GM23338 (cell line): Measurements from ENCODE around the gene VPS35. TPM values are rescaled to one million over a fixed set of nuclear protein-coding genes. Genes with fewer than 3 reads are reported as not detected.

Experiments
- ATAC-seq: fragments of 200-7000 bp; cut with Tn5 transposase; 3 replicates; pipeline ENCODE4 v1.9.1; 2020
- DNase-seq: peaks from one replicate; pipeline ENCODE4 v3.0.0-alpha.2; 2015; ENCODE audit warnings: low spot score
- H2AFZ ChIP-seq: fragments of 200-600 bp; sonication (generic); 2 replicates; pipeline ENCODE4 v1.8.0; 2016; ENCODE audit warnings: antibody characterized with exemption, mild to moderate bottlenecking, moderate library complexity
- H3F3A ChIP-seq: fragments of 200-600 bp; sonication (generic); replicated peaks from 2 replicates; pipeline ENCODE4 v1.8.0; 2017; ENCODE audit warnings: antibody characterized with exemption, mixed run types, low read depth
- H3K27ac ChIP-seq: fragments of 200-600 bp; sonication (generic); 2 replicates; pipeline ENCODE4 v1.6.1; 2016; ENCODE audit warnings: low read depth
- H3K27me3 ChIP-seq: fragments of 200-600 bp; sonication (generic); 2 replicates; pipeline ENCODE4 v1.8.0; 2016; ENCODE audit warnings: mild to moderate bottlenecking, mixed run types, moderate library complexity; ENCODE audit not compliant: insufficient read depth
- H3K36me3 ChIP-seq: fragments of 200-600 bp; sonication (generic); 2 replicates; pipeline ENCODE4 v1.8.0; 2016; ENCODE audit warnings: mild to moderate bottlenecking; ENCODE audit not compliant: insufficient read depth
- H3K4me1 ChIP-seq: fragments of 200-600 bp; sonication (generic); 2 replicates; pipeline ENCODE4 v1.8.0; 2016; ENCODE audit warnings: mild to moderate bottlenecking, moderate library complexity; ENCODE audit not compliant: insufficient read depth
- H3K4me2 ChIP-seq: fragments of 200-600 bp; sonication (generic); 2 replicates; pipeline ENCODE4 v1.7.1; 2017; ENCODE audit warnings: mixed run types
- H3K4me3 ChIP-seq: fragments of 200-600 bp; sonication (generic); 2 replicates; pipeline ENCODE4 v1.6.1; 2016; ENCODE audit warnings: mixed run types
- H3K79me2 ChIP-seq: fragments of 200-600 bp; sonication (generic); replicated peaks from 2 replicates; pipeline ENCODE4 v1.8.0; 2017; ENCODE audit warnings: mild to moderate bottlenecking; ENCODE audit not compliant: insufficient read depth
- H3K9me2 ChIP-seq: fragments of 200-600 bp; sonication (generic); 2 replicates; pipeline ENCODE4 v1.8.0; 2017; ENCODE audit not compliant: insufficient read depth
- H4K20me1 ChIP-seq: fragments of 200-600 bp; sonication (generic); replicated peaks from 2 replicates; pipeline ENCODE4 v1.8.0; 2017; ENCODE audit warnings: mild to moderate bottlenecking; ENCODE audit not compliant: insufficient read depth
- H3K27ac Mint-ChIP-seq: 2 replicates; pipeline ENCODE4 v1.8.0; 2020; ENCODE audit warnings: inconsistent platforms, mild to moderate bottlenecking, moderate library complexity, mixed read lengths
- H3K27me3 Mint-ChIP-seq: 3 replicates; pipeline ENCODE4 v1.8.0; 2022; ENCODE audit warnings: low read depth, mild to moderate bottlenecking, moderate library complexity, mixed read lengths, inconsistent platforms; ENCODE audit not compliant: insufficient read depth, poor library complexity
- H3K36me3 Mint-ChIP-seq: 3 replicates; pipeline ENCODE4 v1.8.0; 2021; ENCODE audit warnings: low read depth, mild to moderate bottlenecking, inconsistent platforms, moderate library complexity, mixed read lengths
- H3K4me1 Mint-ChIP-seq: 3 replicates; pipeline ENCODE4 v1.8.0; 2020; ENCODE audit warnings: mild to moderate bottlenecking, inconsistent platforms, mixed read lengths
- H3K4me3 Mint-ChIP-seq: 3 replicates; pipeline ENCODE4 v1.8.0; 2021; ENCODE audit warnings: moderate library complexity, mild to moderate bottlenecking, inconsistent platforms, mixed read lengths
- H3K9me3 Mint-ChIP-seq: 3 replicates; pipeline ENCODE4 v1.8.0; 2020; ENCODE audit warnings: moderate library complexity, mild to moderate bottlenecking, inconsistent platforms, mixed read lengths
- CREB1 ChIP-seq: fragments of 250-450 bp; sonication (Bioruptor Pico); IDR thresholded peaks from 2 replicates; pipeline ENCODE4 v1.5.0; 2020; ENCODE audit warnings: low read depth, mild to moderate bottlenecking, moderate library complexity
- EZH2 ChIP-seq: fragments of 200-600 bp; sonication (generic); IDR thresholded peaks from one replicate; pipeline ENCODE4 v1.8.0; 2017; ENCODE audit warnings: antibody characterized with exemption, mild to moderate bottlenecking, low read depth; ENCODE audit not compliant: unreplicated experiment
- EZH2phosphoT487 ChIP-seq: fragments of 200-600 bp; sonication (generic); IDR thresholded peaks from one replicate; pipeline ENCODE4 v1.8.1; 2018; ENCODE audit warnings: antibody characterized with exemption; ENCODE audit not compliant: unreplicated experiment
- JUNB ChIP-seq: IDR thresholded peaks from one replicate; pipeline ENCODE4 v1.6.1; 2016; ENCODE audit warnings: antibody characterized with exemption; ENCODE audit not compliant: unreplicated experiment
- NANOG ChIP-seq: IDR thresholded peaks from 2 replicates; pipeline ENCODE4 v1.6.1; 2016; ENCODE audit warnings: antibody characterized with exemption, borderline replicate concordance
- POLR2AphosphoS5 ChIP-seq: IDR thresholded peaks from 2 replicates; pipeline ENCODE4 v1.6.1; 2016; ENCODE audit warnings: antibody characterized with exemption, low read depth
- STAT1 ChIP-seq: IDR thresholded peaks from one replicate; pipeline ENCODE4 v1.6.1; 2016; ENCODE audit warnings: antibody characterized with exemption; ENCODE audit not compliant: unreplicated experiment
- ZNF114 ChIP-seq: fragments of 250-450 bp; sonication (Bioruptor Pico); IDR thresholded peaks from 2 replicates; pipeline ENCODE4 v1.5.0; 2020; ENCODE audit warnings: mild to moderate bottlenecking, moderate library complexity
- ZNF331 ChIP-seq: fragments of 250-450 bp; sonication (Bioruptor Pico); IDR thresholded peaks from 2 replicates; pipeline ENCODE4 v1.5.0; 2020; ENCODE audit warnings: low read depth, mild to moderate bottlenecking, moderate library complexity
- polyA plus RNA-seq: library from polyadenylated mRNA; unstranded; fragments of >200 nt; fragmentation: Nextera tagmentation; extraction: Ambion mirVana; gene quantifications from 2 replicates; pipeline ENCODE4 v1.2.1, GENCODE V29; 2016
- total RNA-seq: library from RNA; depleted of rRNA; stranded (reverse); fragments of >200 nt; shearing (Covaris generic); gene quantifications from 2 replicates; pipeline ENCODE4 v1.2.3, GENCODE V29; 2014
- TF ChIP-seq, protein P1 (sequence below): IDR thresholded peaks from 2 replicates; pipeline ENCODE4 v1.6.1; 2016; ENCODE audit warnings: antibody characterized with exemption
- TF ChIP-seq, protein P2 (sequence below): IDR thresholded peaks from one replicate; pipeline ENCODE4 v1.6.1; 2018; ENCODE audit warnings: antibody characterized with exemption; ENCODE audit not compliant: unreplicated experiment
- TF ChIP-seq, protein P3 (sequence below), 2 experiments: fragments of 200-600 bp in 1 of 2; sonication (generic) in 1 of 2; conservative IDR thresholded peaks; 2 replicates each; pipeline versions ENCODE4 v1.5.1 to v1.6.1; 2016 to 2017; ENCODE audit warnings: antibody characterized with exemption in 2 of 2, low read depth in 2 of 2, mild to moderate bottlenecking in 2 of 2, moderate library complexity in 1 of 2
- TF ChIP-seq, protein P4 (sequence below): fragments of 250-450 bp; sonication (Bioruptor Pico); IDR thresholded peaks from 2 replicates; pipeline ENCODE4 v1.5.0; 2020; ENCODE audit warnings: mild to moderate bottlenecking, moderate library complexity

Gene VPS35
- total and polyA plus RNA-seq, 2 experiments from 2014 or later: 31.1 to 40.0 TPM

DNA sequence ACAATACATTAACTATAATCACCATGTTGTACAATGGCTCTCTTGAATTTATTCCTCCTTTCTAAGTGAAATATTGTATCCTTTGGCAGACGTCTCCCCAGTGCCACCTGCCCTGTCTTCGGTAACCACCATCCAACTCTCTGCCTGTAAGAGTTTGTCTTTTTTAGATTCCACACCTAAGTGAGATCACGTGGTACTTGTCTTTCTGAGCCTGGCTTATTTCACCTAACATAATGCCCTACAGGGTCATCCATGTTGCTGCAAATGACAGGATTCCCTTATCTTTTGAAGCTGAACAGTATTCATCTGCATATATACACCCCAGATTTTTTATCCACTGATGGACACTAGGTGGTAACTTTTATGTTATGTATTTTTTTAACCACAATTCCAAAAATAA is 24.7 kb upstream of the VPS35 start:
- Histone ChIP-seq H3F3A (no peaks in the 10 kb centered on the region), H3K27ac (no peak overlapping the region), H3K4me1 (no peaks in the 10 kb centered on the region), H3K4me2 (no peak overlapping the region), H3K9me2 (no peaks in the 10 kb centered on the region), H3K27me3 (no peaks in the 10 kb centered on the region), H4K20me1 (no peaks in the 10 kb centered on the region), H3K36me3 (no peaks in the 10 kb centered on the region), H3K4me3 (no peak overlapping the region), H2AFZ (no peak overlapping the region), H3K79me2 (no peaks in the 10 kb centered on the region)
- no peak for ATAC-seq
- no peak for DNase-seq
- TF ChIP-seq NANOG (no peak), EZH2 (no peak), ZNF114 (no peak), EZH2phosphoT487 (no peak), ZNF331 (CRISPR knock-in tag) (no peak), JUNB (no peak), CREB1 (CRISPR knock-in tag) (no peak), STAT1 (no peak), POLR2AphosphoS5 (no peak)
- TF ChIP-seq, protein P1, sequence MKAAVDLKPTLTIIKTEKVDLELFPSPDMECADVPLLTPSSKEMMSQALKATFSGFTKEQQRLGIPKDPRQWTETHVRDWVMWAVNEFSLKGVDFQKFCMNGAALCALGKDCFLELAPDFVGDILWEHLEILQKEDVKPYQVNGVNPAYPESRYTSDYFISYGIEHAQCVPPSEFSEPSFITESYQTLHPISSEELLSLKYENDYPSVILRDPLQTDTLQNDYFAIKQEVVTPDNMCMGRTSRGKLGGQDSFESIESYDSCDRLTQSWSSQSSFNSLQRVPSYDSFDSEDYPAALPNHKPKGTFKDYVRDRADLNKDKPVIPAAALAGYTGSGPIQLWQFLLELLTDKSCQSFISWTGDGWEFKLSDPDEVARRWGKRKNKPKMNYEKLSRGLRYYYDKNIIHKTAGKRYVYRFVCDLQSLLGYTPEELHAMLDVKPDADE: no peak
- TF ChIP-seq, protein P2, sequence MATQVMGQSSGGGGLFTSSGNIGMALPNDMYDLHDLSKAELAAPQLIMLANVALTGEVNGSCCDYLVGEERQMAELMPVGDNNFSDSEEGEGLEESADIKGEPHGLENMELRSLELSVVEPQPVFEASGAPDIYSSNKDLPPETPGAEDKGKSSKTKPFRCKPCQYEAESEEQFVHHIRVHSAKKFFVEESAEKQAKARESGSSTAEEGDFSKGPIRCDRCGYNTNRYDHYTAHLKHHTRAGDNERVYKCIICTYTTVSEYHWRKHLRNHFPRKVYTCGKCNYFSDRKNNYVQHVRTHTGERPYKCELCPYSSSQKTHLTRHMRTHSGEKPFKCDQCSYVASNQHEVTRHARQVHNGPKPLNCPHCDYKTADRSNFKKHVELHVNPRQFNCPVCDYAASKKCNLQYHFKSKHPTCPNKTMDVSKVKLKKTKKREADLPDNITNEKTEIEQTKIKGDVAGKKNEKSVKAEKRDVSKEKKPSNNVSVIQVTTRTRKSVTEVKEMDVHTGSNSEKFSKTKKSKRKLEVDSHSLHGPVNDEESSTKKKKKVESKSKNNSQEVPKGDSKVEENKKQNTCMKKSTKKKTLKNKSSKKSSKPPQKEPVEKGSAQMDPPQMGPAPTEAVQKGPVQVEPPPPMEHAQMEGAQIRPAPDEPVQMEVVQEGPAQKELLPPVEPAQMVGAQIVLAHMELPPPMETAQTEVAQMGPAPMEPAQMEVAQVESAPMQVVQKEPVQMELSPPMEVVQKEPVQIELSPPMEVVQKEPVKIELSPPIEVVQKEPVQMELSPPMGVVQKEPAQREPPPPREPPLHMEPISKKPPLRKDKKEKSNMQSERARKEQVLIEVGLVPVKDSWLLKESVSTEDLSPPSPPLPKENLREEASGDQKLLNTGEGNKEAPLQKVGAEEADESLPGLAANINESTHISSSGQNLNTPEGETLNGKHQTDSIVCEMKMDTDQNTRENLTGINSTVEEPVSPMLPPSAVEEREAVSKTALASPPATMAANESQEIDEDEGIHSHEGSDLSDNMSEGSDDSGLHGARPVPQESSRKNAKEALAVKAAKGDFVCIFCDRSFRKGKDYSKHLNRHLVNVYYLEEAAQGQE: no peak
- TF ChIP-seq, protein P3, sequence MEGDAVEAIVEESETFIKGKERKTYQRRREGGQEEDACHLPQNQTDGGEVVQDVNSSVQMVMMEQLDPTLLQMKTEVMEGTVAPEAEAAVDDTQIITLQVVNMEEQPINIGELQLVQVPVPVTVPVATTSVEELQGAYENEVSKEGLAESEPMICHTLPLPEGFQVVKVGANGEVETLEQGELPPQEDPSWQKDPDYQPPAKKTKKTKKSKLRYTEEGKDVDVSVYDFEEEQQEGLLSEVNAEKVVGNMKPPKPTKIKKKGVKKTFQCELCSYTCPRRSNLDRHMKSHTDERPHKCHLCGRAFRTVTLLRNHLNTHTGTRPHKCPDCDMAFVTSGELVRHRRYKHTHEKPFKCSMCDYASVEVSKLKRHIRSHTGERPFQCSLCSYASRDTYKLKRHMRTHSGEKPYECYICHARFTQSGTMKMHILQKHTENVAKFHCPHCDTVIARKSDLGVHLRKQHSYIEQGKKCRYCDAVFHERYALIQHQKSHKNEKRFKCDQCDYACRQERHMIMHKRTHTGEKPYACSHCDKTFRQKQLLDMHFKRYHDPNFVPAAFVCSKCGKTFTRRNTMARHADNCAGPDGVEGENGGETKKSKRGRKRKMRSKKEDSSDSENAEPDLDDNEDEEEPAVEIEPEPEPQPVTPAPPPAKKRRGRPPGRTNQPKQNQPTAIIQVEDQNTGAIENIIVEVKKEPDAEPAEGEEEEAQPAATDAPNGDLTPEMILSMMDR (conservative IDR thresholded peaks at IDR 0.05; ENCODE audit: low read depth in 2 of 2): no peak
- TF ChIP-seq, protein P4, sequence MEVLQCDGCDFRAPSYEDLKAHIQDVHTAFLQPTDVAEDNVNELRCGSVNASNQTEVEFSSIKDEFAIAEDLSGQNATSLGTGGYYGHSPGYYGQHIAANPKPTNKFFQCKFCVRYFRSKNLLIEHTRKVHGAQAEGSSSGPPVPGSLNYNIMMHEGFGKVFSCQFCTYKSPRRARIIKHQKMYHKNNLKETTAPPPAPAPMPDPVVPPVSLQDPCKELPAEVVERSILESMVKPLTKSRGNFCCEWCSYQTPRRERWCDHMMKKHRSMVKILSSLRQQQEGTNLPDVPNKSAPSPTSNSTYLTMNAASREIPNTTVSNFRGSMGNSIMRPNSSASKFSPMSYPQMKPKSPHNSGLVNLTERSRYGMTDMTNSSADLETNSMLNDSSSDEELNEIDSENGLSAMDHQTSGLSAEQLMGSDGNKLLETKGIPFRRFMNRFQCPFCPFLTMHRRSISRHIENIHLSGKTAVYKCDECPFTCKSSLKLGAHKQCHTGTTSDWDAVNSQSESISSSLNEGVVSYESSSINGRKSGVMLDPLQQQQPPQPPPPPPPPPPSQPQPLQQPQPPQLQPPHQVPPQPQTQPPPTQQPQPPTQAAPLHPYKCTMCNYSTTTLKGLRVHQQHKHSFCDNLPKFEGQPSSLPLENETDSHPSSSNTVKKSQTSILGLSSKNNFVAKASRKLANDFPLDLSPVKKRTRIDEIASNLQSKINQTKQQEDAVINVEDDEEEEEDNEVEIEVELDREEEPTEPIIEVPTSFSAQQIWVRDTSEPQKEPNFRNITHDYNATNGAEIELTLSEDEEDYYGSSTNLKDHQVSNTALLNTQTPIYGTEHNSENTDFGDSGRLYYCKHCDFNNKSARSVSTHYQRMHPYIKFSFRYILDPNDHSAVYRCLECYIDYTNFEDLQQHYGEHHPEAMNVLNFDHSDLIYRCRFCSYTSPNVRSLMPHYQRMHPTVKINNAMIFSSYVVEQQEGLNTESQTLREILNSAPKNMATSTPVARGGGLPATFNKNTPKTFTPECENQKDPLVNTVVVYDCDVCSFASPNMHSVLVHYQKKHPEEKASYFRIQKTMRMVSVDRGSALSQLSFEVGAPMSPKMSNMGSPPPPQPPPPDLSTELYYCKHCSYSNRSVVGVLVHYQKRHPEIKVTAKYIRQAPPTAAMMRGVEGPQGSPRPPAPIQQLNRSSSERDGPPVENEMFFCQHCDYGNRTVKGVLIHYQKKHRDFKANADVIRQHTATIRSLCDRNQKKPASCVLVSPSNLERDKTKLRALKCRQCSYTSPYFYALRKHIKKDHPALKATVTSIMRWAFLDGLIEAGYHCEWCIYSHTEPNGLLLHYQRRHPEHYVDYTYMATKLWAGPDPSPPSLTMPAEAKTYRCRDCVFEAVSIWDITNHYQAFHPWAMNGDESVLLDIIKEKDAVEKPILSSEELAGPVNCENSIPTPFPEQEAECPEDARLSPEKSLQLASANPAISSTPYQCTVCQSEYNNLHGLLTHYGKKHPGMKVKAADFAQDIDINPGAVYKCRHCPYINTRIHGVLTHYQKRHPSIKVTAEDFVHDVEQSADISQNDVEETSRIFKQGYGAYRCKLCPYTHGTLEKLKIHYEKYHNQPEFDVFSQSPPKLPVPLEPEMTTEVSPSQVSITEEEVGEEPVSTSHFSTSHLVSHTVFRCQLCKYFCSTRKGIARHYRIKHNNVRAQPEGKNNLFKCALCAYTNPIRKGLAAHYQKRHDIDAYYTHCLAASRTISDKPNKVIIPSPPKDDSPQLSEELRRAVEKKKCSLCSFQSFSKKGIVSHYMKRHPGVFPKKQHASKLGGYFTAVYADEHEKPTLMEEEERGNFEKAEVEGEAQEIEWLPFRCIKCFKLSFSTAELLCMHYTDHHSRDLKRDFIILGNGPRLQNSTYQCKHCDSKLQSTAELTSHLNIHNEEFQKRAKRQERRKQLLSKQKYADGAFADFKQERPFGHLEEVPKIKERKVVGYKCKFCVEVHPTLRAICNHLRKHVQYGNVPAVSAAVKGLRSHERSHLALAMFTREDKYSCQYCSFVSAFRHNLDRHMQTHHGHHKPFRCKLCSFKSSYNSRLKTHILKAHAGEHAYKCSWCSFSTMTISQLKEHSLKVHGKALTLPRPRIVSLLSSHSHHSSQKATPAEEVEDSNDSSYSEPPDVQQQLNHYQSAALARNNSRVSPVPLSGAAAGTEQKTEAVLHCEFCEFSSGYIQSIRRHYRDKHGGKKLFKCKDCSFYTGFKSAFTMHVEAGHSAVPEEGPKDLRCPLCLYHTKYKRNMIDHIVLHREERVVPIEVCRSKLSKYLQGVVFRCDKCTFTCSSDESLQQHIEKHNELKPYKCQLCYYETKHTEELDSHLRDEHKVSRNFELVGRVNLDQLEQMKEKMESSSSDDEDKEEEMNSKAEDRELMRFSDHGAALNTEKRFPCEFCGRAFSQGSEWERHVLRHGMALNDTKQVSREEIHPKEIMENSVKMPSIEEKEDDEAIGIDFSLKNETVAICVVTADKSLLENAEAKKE (CRISPR knock-in tag): no peak
- Mint-ChIP-seq H3K36me3 (no peaks in the 10 kb centered on the region), H3K9me3 (no peaks in the 10 kb centered on the region), H3K27ac (no peak overlapping the region), H3K4me3 (no peak overlapping the region), H3K27me3 (peaks cover 7% of the 10 kb centered on the region), H3K4me1 (no peaks in the 10 kb centered on the region)
